ENCODE measurements around the gene PSRC1.

PSRC1 gene

DNA sequence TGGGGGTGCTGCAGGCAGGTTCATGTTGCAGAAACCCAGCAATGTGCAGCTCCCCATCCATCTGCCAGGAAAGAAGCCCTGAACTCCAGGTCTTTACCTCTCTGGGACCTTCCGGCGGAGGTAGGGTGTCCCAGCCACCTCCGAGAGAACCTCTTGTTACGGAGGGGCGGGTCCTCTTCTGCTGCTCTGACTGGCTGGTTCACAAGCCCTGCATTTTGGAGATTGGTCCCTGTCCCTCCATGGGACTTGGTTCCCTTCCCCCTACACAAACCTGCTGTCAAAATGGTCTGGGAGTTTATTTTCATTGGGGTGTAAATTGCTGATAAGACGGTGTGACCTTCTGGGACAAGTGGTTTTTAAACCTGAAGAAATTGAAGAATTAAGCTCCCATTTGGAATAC, 41.6 kb downstream of the PSRC1 start:
- TF ChIP-seq, protein P1, sequence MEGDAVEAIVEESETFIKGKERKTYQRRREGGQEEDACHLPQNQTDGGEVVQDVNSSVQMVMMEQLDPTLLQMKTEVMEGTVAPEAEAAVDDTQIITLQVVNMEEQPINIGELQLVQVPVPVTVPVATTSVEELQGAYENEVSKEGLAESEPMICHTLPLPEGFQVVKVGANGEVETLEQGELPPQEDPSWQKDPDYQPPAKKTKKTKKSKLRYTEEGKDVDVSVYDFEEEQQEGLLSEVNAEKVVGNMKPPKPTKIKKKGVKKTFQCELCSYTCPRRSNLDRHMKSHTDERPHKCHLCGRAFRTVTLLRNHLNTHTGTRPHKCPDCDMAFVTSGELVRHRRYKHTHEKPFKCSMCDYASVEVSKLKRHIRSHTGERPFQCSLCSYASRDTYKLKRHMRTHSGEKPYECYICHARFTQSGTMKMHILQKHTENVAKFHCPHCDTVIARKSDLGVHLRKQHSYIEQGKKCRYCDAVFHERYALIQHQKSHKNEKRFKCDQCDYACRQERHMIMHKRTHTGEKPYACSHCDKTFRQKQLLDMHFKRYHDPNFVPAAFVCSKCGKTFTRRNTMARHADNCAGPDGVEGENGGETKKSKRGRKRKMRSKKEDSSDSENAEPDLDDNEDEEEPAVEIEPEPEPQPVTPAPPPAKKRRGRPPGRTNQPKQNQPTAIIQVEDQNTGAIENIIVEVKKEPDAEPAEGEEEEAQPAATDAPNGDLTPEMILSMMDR (conservative IDR thresholded peaks at IDR 0.05; ENCODE audit: control insufficient read depth, insufficient read depth, low read depth, low read length) = no peak
- H3K4me3 ChIP-seq (ENCODE audit: control insufficient read depth, low read depth, low read length) = no peak overlapping the region
- DNase-seq (ENCODE audit: low read depth) = no peak

DNA sequence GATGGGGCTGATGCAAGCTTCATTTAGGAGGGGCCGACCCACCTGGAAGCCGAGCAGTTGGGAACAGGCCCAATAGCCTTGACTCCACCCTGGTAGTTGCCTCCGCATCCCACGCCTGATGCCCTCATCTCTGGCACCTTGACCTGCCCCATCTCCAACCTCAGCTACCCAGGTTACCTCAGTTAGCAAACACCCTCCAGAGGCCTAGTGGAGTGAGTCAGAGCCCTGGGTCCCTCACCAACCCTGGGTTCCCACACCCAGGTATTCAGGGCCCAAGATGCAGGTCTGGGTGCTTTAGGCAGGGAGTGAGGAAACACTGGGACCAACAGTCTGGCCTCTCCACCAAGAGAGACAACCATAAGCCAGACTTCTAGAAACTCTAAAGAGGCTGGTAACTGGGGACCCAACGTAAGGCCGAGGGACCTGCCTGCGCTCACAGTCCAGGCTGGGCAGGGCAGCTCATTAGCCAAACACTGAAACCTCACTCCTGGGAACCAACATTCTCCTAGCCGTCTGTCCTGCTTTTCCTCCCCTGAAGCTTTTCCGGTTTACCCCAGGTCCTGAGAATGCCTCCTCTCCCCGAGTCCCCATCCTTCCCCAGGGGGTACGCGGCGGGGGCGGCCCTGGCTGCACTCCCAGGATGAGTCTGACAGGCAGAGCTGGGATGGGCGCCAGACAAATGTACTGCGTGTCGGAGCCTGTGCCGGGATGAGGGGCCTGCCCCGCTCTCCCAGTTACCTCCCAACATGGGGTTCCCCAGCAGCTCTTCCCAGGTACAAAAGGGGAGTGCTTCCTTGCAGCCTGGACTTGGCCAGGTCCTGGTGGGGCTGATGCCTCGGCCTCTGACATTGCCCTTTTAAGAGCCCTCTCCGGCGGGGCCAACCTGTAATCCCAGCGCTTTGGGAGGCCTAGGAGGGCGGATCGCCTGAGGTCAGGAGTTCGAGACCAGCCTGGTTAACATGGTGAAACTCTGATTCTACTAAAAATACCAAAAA, 42.5 kb downstream of the PSRC1 start:
- peak; percentile 83 for DNase-seq (ENCODE audit: low read depth)
- no peak overlapping the region for H3K4me3 ChIP-seq (ENCODE audit: control insufficient read depth, low read depth, low read length)
- TF ChIP-seq, protein P1 (conservative IDR thresholded peaks at IDR 0.05; ENCODE audit: control insufficient read depth, insufficient read depth, low read depth, low read length) = no peak

DNA sequence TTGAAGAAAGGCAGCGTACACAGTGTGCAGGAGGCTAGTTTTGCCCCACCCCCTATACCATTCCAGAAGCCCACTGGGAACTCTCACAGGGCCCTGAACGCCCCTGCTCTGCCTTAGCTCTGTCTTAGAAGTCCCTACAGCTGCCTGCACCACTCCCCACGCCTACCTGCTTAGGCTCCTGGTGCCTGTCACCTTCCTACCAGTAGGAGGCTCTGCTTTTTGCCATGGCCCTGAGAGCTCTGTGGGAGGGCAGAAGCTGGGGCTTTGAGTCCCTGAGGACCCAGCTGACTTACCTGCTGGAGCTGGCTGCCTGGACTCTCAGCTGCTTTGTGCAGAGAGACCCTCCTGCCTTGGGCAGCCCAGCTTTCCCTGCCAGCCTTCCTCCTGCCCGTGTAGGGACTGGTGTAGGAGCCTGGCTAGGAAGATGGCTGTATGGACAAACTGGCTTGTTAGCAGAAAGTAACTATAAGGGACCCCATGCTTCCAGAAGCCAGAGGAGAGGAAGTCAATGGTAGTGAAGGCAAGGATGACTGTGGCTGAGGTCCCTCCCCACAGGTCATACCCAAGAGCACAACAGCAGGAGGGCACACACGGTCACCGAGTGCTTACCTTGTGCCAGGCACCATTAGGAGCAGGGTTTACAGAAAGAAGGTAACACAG, 43.4 kb downstream of the PSRC1 start:
- peak; percentile 38 for DNase-seq (ENCODE audit: low read depth)
- H3K4me3 ChIP-seq (ENCODE audit: control insufficient read depth, low read depth, low read length) = no peak overlapping the region
- TF ChIP-seq, protein P1 (conservative IDR thresholded peaks at IDR 0.05; ENCODE audit: control insufficient read depth, insufficient read depth, low read depth, low read length) = peak; percentile 64

DNA sequence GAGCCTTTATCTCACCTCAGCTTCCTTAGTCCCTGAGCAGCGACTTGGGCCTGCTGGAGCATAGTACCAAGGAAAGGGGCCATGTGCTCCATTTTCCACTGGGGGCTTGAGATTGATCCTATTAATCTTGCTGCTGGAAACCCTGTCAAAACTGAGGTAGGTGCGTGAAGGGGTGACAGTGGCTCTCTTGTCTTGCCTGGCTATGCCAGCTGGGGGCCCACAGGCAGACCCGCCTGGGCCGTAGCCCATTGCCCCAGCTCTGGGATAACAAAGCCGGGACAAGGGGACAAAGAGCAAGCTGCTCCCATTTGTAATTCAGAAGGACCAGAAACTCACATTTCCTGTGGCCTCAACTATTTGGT, 43.9 kb downstream of the PSRC1 start:
- H3K4me3 ChIP-seq (ENCODE audit: control insufficient read depth, low read depth, low read length) = no peak overlapping the region
- no peak for DNase-seq (ENCODE audit: low read depth)
- TF ChIP-seq, protein P1 (conservative IDR thresholded peaks at IDR 0.05; ENCODE audit: control insufficient read depth, insufficient read depth, low read depth, low read length) = no peak

DNA sequence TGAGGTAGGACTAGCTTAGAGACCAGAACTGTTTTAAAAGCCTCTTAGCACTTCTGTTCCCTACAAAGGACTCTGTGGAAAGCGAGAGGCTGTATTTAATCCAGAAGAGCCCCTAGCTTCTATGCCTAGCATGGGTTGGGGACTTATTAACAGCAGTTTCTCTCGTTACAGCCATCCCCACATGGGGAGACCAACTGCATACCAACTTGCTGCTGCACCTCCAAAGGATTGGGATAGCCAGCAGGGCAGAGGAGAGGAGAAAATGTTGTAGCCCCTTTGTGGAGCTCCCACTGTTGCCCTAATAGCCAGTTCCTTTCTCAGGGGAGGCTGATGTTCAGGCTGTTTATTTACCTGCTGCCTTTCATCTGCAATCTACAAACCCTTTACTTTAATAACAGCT, 44.6 kb downstream of the PSRC1 start:
- TF ChIP-seq, protein P1 (conservative IDR thresholded peaks at IDR 0.05; ENCODE audit: control insufficient read depth, insufficient read depth, low read depth, low read length) = no peak
- no peak overlapping the region for H3K4me3 ChIP-seq (ENCODE audit: control insufficient read depth, low read depth, low read length)
- no peak for DNase-seq (ENCODE audit: low read depth)

DNA sequence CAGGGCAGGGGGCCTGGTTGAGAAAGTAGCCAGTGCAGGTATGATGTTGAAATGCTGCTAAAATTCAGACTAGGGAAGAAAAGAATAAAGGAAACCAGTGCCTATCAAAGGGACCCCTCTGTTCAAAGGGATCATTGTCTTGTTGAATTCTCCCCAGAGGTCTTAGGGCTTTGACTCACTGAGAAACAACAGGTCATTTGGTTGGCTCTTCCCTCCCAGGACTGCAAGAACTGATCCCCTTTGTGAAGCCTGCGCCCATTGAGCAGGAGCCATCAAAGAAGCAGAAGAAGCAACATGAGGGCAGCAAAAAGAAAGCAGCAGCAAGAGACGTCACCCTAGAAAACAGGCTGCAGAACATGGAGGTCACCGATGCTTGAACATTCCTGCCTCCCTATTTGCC, 45.4 kb downstream of the PSRC1 start:
- TF ChIP-seq, protein P1 (conservative IDR thresholded peaks at IDR 0.05; ENCODE audit: control insufficient read depth, insufficient read depth, low read depth, low read length) = no peak
- no peak overlapping the region for H3K4me3 ChIP-seq (ENCODE audit: control insufficient read depth, low read depth, low read length)
- no peak for DNase-seq (ENCODE audit: low read depth)

All from fibroblast of mammary gland (primary cell).